Upper lobe of left lung (tissue), 6 donors: ENCODE data around the gene GET4. TPM values are rescaled to one million over a fixed set of nuclear protein-coding genes. Genes with fewer than 3 reads are reported as not detected.

ENCODE experiments used
- ATAC-seq, 2 donors: fragments of 200-7000 bp; cut with Tn5 transposase; one replicate each; pipeline ENCODE4 v1.9.1; 2022; ENCODE audit warnings: mild to moderate bottlenecking in 2 of 2, moderate library complexity in 2 of 2; ENCODE audit not compliant: low FRiP score in 2 of 2
- DNase-seq, 2 donors: peaks; one replicate each; pipeline ENCODE4 v3.0.0-alpha.2; 2019 to 2020
- H3K27ac ChIP-seq, 4 donors: fragments of 200-600 bp; sonication (generic); one replicate each; pipeline ENCODE4 v1.5.1; 2016 to 2019
- H3K27me3 ChIP-seq, 4 donors: fragments of 200-600 bp; sonication (generic); one replicate each; pipeline ENCODE4 v1.5.1; 2017 to 2019
- H3K36me3 ChIP-seq, 4 donors: fragments of 200-600 bp; sonication (generic); one replicate each; pipeline ENCODE4 v1.5.1; 2016 to 2019
- H3K4me1 ChIP-seq, 4 donors: fragments of 200-600 bp; sonication (generic); one replicate each; pipeline ENCODE4 v1.5.1; 2018 to 2019
- H3K4me3 ChIP-seq, 4 donors: fragments of 200-600 bp; sonication (generic); one replicate each; pipeline ENCODE4 v1.5.1; 2017 to 2019; ENCODE audit warnings: mild to moderate bottlenecking in 2 of 4, moderate library complexity in 1 of 4
- H3K9me3 ChIP-seq, 4 donors: fragments of 200-600 bp; sonication (generic); one replicate each; pipeline ENCODE4 v1.5.1; 2018 to 2019
- EP300 ChIP-seq, 4 donors: sonication (generic); formaldehyde crosslinking; IDR thresholded peaks; one replicate each; pipeline ENCODE4 v1.5.1; 2017; ENCODE audit warnings: antibody characterized with exemption in 4 of 4, control low read depth in 2 of 4
- POLR2A ChIP-seq, 4 donors: fragments of 450-650 bp; IDR thresholded peaks; one replicate each; pipeline ENCODE4 v1.5.1; 2016 to 2017; ENCODE audit warnings: antibody characterized with exemption in 4 of 4, mild to moderate bottlenecking in 2 of 4
- POLR2AphosphoS5 ChIP-seq, 2 donors: sonication (generic); formaldehyde crosslinking; IDR thresholded peaks; one replicate each; pipeline ENCODE4 v1.5.1; 2017; ENCODE audit warnings: antibody characterized with exemption in 2 of 2
- WGBS, 2 donors: methylation state at CpG; one replicate each; pipeline ENCODE4 v1.1.5; 2017 to 2018; 5-methylcytosine and 5-hydroxymethylcytosine counted together
- total RNA-seq, 6 donors: library from RNA; depleted of rRNA in 4 of 6; stranded (reverse); fragments of >200 nt in 4 of 6; gene quantifications; one replicate each; pipeline versions ENCODE4 v1.1.0 to v1.2.1, GENCODE V29; 2016 to 2021
- TF ChIP-seq, protein P1 (sequence below), 6 experiments: fragments of 450-650 bp in 4 of 6; fragments of 200-600 bp in 2 of 6; sonication (generic) in 2 of 6; IDR thresholded peaks; one replicate each; pipeline ENCODE4 v1.5.1; 2016 to 2019; ENCODE audit warnings: antibody characterized with exemption in 6 of 6
- donor health status: DM: no; HTN: no; CAD: no; lungs with moderate emphysema.
- donor health status: DM: no; HTN: yes; CAD: no; lungs with severe emphysema.

Gene GET4
- total RNA-seq, 6 donors from 2014 or later = 26.0 to 82.6 (median 40.8) TPM

DNA sequence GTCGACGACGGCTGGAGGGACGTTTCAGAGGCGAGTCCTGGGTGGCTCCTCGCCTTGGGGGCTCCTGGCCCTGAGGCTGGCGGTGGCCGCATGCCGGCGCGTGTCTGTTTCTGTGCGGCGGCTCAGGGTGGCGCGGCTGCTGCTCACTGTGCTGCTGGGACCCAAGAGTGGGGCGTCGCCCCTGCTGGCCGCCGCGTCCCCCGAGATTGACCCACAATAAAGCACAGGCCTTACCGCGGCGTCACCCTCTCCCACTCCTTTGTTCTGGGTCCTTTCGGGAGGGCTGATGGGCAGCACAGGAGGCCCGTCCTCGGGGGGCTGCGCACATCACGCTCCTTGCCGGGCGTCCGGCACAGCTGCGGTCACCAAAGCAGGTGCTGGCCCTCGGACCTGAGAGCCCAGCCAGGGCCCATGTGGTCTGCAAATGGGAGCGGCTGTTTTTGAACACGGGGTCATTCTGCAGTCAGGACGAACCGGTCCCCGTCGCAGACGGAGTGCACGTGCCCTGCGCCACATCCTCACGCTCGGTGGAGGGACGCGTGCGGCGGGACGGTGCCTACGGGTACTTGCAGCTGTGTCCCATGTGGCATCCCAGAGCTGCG is 19.2 kb downstream of the GET4 start:
- WGBS, 2 donors = 95 to 96% methylated on average over 26 to 52 of the region's 52 CpGs
- ATAC-seq (no peak), DNase-seq (peak in 1 of 2 donors; percentile 82)
- Histone ChIP-seq H3K4me3 (no peak overlapping the region), H3K4me1 (peaks cover 4 to 12% (median 11%) of the 10 kb centered on the region in 4 donors), H3K27me3 (no peaks in the 10 kb centered on the region), H3K9me3 (no peaks in the 10 kb centered on the region), H3K36me3 (peaks cover 28 to 91% (median 77%) of the 10 kb centered on the region in 4 donors), H3K27ac (no peak overlapping the region)
- TF ChIP-seq POLR2AphosphoS5 (IDR thresholded peaks at IDR 0.05) = no peak
- TF ChIP-seq, protein P1, sequence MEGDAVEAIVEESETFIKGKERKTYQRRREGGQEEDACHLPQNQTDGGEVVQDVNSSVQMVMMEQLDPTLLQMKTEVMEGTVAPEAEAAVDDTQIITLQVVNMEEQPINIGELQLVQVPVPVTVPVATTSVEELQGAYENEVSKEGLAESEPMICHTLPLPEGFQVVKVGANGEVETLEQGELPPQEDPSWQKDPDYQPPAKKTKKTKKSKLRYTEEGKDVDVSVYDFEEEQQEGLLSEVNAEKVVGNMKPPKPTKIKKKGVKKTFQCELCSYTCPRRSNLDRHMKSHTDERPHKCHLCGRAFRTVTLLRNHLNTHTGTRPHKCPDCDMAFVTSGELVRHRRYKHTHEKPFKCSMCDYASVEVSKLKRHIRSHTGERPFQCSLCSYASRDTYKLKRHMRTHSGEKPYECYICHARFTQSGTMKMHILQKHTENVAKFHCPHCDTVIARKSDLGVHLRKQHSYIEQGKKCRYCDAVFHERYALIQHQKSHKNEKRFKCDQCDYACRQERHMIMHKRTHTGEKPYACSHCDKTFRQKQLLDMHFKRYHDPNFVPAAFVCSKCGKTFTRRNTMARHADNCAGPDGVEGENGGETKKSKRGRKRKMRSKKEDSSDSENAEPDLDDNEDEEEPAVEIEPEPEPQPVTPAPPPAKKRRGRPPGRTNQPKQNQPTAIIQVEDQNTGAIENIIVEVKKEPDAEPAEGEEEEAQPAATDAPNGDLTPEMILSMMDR (IDR thresholded peaks at IDR 0.05) = peak in 1 of 6 experiments; percentile 17

DNA sequence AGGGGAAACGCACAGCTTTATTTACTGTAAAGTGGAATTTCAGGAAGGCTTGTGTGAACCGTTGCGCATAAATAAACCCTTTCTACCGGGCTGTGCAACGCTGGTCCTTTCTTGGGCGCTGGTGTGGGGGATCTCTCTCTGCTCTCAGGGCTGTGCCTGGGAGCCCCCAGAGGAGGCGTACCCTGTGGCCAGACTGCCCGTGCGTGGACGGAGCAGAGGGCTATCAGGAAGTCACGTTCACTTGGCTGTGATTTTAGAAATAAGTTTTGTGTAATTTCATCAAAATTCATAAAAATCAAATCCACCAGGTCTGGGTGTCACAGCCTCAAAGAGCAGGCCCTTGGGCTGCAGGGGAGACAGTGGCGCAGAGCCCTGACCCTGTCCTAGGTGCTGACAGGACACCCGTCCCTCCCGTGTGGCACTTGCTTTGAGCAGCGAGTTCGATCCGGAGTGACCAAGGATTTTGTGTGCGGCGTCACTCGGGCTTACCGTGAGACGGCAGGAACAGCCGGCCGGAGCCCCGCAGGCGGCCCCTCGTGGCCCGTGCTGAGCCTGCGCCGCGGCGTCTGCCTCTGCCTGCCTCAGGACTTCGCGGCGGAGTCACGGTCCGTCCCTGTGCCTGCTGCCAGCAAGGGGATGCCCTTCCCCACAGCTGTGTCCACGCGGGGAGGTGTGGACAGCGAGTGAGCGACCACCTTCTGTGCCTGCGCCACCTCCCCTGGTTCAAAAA is 20.2 kb downstream of the GET4 start:
- Histone ChIP-seq H3K36me3 (peaks cover 18 to 81% (median 68%) of the 10 kb centered on the region in 4 donors), H3K9me3 (no peaks in the 10 kb centered on the region), H3K27ac (no peak overlapping the region), H3K4me1 (peaks cover 12 to 20% (median 17%) of the 10 kb centered on the region in 4 donors), H3K4me3 (no peak overlapping the region), H3K27me3 (no peaks in the 10 kb centered on the region)
- TF ChIP-seq POLR2A (IDR thresholded peaks at IDR 0.05) = no peak
- TF ChIP-seq, protein P1 (IDR thresholded peaks at IDR 0.05) = no peak
- TF ChIP-seq EP300 (IDR thresholded peaks at IDR 0.05) = no peak
- TF ChIP-seq POLR2AphosphoS5 (IDR thresholded peaks at IDR 0.05) = no peak
- ATAC-seq (no peak), DNase-seq (peak in 1 of 2 donors; percentile 79)
- WGBS, 2 donors = 92 to 95% methylated on average over 39 to 42 of the region's 42 CpGs

DNA sequence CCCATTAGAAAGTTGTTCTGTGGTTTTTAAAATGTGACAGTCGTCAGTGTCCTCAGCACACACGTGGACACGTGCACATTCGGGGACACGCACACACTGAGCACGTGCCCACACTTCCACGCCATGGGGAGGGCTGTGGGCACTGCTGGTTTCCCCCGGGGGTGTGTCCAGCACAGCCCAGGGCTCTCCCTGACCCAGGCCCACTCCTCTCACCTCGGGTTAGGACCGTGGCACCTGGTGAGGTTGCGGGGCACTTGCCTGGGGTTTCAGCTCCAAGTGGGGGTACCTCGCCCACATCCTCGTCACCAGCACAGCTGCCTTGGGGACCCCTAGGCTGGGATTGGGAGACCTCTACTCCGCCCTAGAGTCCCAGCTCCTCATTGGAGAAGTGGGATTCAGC is 20.7 kb downstream of the GET4 start:
- no peak overlapping the region for H3K27ac ChIP-seq
- H3K27me3 ChIP-seq = no peaks in the 10 kb centered on the region
- TF ChIP-seq, protein P1 (IDR thresholded peaks at IDR 0.05) = no peak
- TF ChIP-seq POLR2A (IDR thresholded peaks at IDR 0.05) (no peak), EP300 (IDR thresholded peaks at IDR 0.05) (no peak), POLR2AphosphoS5 (IDR thresholded peaks at IDR 0.05) (no peak)
- no peak overlapping the region for H3K4me3 ChIP-seq
- peaks cover 13 to 75% (median 62%) of the 10 kb centered on the region in 4 donors for H3K36me3 ChIP-seq
- H3K4me1 ChIP-seq = peaks cover 15 to 25% (median 20%) of the 10 kb centered on the region in 4 donors
- 66 to 88% methylated on average over 3 to 14 of the region's 14 CpGs for WGBS, 2 donors
- peak in 1 of 2 donors; percentile 44 for DNase-seq
- H3K9me3 ChIP-seq = no peaks in the 10 kb centered on the region
- ATAC-seq = no peak

DNA sequence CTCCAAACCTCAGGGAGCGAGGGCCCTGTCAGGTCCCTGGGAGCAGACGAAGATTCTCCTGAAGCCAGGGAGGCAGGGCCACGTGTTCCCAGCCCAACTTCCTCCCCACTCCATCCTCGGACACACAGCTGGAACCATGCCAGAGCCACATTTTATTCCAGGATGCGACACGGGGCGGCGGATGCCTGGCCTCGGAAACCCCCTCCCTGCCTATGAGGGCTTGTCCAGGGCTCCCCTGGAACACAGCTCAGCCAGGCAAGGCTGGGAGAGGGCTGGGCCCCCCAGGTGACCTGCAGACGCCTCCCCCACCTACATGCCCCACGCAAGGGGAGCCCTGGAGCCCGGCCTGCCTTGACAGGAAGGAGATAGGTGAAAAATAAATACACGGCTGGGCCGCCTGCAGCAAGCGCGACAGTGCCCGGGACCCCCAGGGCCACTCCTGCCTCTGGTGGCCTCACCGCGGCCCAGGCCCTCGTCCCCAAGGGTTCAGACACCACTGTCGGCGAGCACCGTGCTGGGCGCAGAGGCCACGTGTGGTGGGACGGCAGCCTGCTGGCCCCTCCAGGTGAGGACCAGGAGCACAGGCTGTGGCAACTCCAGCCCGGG is 21.5 kb downstream of the GET4 start:
- H3K4me3 ChIP-seq = no peak overlapping the region
- TF ChIP-seq, protein P1 (IDR thresholded peaks at IDR 0.05) = no peak
- no peak for TF ChIP-seq POLR2A (IDR thresholded peaks at IDR 0.05)
- no peak for TF ChIP-seq EP300 (IDR thresholded peaks at IDR 0.05)
- no peak for TF ChIP-seq POLR2AphosphoS5 (IDR thresholded peaks at IDR 0.05)
- 30 to 73% methylated on average over 6 to 19 of the region's 27 CpGs for WGBS, 2 donors
- DNase-seq (peak in 1 of 2 donors; percentile 82), ATAC-seq (no peak)
- H3K4me1 ChIP-seq = peaks cover 15 to 25% (median 20%) of the 10 kb centered on the region in 4 donors
- H3K27ac ChIP-seq = peak overlapping the region in 1 of 4 donors; percentile 35
- H3K9me3 ChIP-seq = no peaks in the 10 kb centered on the region
- peaks cover 9 to 67% (median 56%) of the 10 kb centered on the region in 4 donors for H3K36me3 ChIP-seq
- no peaks in the 10 kb centered on the region for H3K27me3 ChIP-seq
